B cell (primary cell): ENCODE measurements around the gene SRGAP2C. TPM values are rescaled to one million over a fixed set of nuclear protein-coding genes. Genes with fewer than 3 reads are reported as not detected.
A peak's percentile ranks its signal among the peaks of the same experiment; 100 is the strongest.
"Not testable (repeated sequence)": the region's sequence is repeated elsewhere in the genome, so short reads cannot be mapped to it uniquely, and the experiment has no call there.

ENCODE experiments used
- ATAC-seq: fragments of 200-7000 bp; cut with Tn5 transposase; one replicate; pipeline ENCODE4 v1.10.0; 2021; ENCODE audit warnings: low read depth, mild to moderate bottlenecking, moderate number of reproducible peaks, moderate library complexity
- CTCF ChIA-PET: fragments of 350-600 bp; sonication (Branson Sonifier 250); formaldehyde crosslinking; loops from one replicate; lab custom pipeline; 2021; ENCODE audit warnings: antibody characterized with exemption, inconsistent platforms; lab: Charles Lee
- POLR2A ChIA-PET: fragments of 350-600 bp; sonication (Branson Sonifier 250); formaldehyde crosslinking; loops from one replicate; lab custom pipeline; 2021; ENCODE audit warnings: antibody characterized with exemption; lab: Charles Lee
- DNase-seq: peaks from one replicate; pipeline ENCODE4 v3.0.0; 2013
- H2AFZ ChIP-seq: 2 replicates; pipeline ENCODE4 v1.6.1; 2012; ENCODE audit warnings: mild to moderate bottlenecking, low read depth, low read length; ENCODE audit not compliant: insufficient read depth, poor library complexity, severe bottlenecking
- H3K27ac ChIP-seq, 2 donors: 1 replicate in 1 of 2; 2 replicates in 1 of 2; pipeline ENCODE4 v1.5.1; 2012 to 2013; ENCODE audit warnings: low read length in 2 of 2, mild to moderate bottlenecking in 2 of 2, moderate library complexity in 1 of 2
- H3K27me3 ChIP-seq, 4 experiments: fragments of 200-600 bp in 1 of 4; sonication (generic) in 1 of 4; replicated peaks in 1 of 4; 1 replicate in 2 of 4; 2 replicates in 2 of 4; pipeline versions ENCODE4 v1.6.1 to v1.7.0; 2013 to 2016; ENCODE audit warnings: low read length in 3 of 4, mild to moderate bottlenecking in 2 of 4, mixed read lengths in 1 of 4, moderate library complexity in 1 of 4; ENCODE audit not compliant: insufficient read depth in 4 of 4, control insufficient read depth in 3 of 4; ENCODE audit errors: control extremely low read depth in 1 of 4
- H3K36me3 ChIP-seq, 2 experiments: replicated peaks in 1 of 2; 1 replicate in 1 of 2; 2 replicates in 1 of 2; pipeline versions ENCODE4 v1.6.1 to v1.7.1; 2013; ENCODE audit warnings: low read length in 1 of 2; ENCODE audit not compliant: insufficient read depth in 2 of 2, control insufficient read depth in 1 of 2; ENCODE audit errors: control extremely low read depth in 1 of 2, extremely low read depth in 1 of 2
- H3K4me1 ChIP-seq, 2 donors: fragments of 200-600 bp in 1 of 2; sonication (generic) in 1 of 2; 1 replicate in 1 of 2; 2 replicates in 1 of 2; pipeline versions ENCODE4 v1.5.1 to v1.6.1; 2013 to 2017; ENCODE audit warnings: low read length in 2 of 2; ENCODE audit not compliant: control insufficient read depth in 2 of 2, insufficient read depth in 2 of 2
- H3K4me2 ChIP-seq: replicated peaks from 2 replicates; pipeline ENCODE3; 2012; ENCODE audit warnings: mild to moderate bottlenecking, low read depth, low read length; ENCODE audit not compliant: poor library complexity, severe bottlenecking
- H3K4me3 ChIP-seq, 5 experiments: fragments of 200-600 bp in 1 of 5; sonication (generic) in 1 of 5; 1 replicate in 3 of 5; 2 replicates in 2 of 5; pipeline versions ENCODE4 v1.5.1 to v1.7.0; 2011 to 2016; ENCODE audit warnings: low read length in 4 of 5, mild to moderate bottlenecking in 4 of 5, low read depth in 2 of 5, control low read depth in 1 of 5, moderate library complexity in 1 of 5; ENCODE audit not compliant: insufficient read depth in 1 of 5; ENCODE audit errors: control extremely low read depth in 1 of 5, extremely low read depth in 1 of 5
- H3K79me2 ChIP-seq: fragments of 200-600 bp; sonication (generic); one replicate; pipeline ENCODE4 v1.6.0; 2016; ENCODE audit warnings: low read length; ENCODE audit not compliant: control insufficient read depth, insufficient read depth
- H3K9ac ChIP-seq: fragments of 200-600 bp; sonication (generic); 2 replicates; pipeline ENCODE4 v1.6.1; 2017; ENCODE audit warnings: mild to moderate bottlenecking, low read length, moderate library complexity
- H3K9me3 ChIP-seq, 3 donors: one replicate each; pipeline versions ENCODE4 v1.6.1 to v1.7.1; 2013; ENCODE audit warnings: low read length in 2 of 3; ENCODE audit not compliant: control insufficient read depth in 2 of 3, insufficient read depth in 1 of 3; ENCODE audit errors: control extremely low read depth in 1 of 3
- H4K20me1 ChIP-seq: 2 replicates; pipeline ENCODE4 v1.6.0; 2012; ENCODE audit warnings: mild to moderate bottlenecking, low read length; ENCODE audit not compliant: insufficient read depth, control insufficient read depth, poor library complexity, severe bottlenecking
- H3K27ac Mint-ChIP-seq: one replicate; pipeline ENCODE4 v1.8.0; 2021; ENCODE audit warnings: mixed read lengths
- H3K27me3 Mint-ChIP-seq: one replicate; pipeline ENCODE4 v1.8.0; 2021; ENCODE audit warnings: mixed read lengths
- H3K4me1 Mint-ChIP-seq: one replicate; pipeline ENCODE4 v1.8.0; 2021; ENCODE audit warnings: mixed read lengths
- H3K4me3 Mint-ChIP-seq: one replicate; pipeline ENCODE4 v1.8.0; 2021; ENCODE audit warnings: mixed read lengths
- H3K9me3 Mint-ChIP-seq: one replicate; pipeline ENCODE4 v1.8.0; 2022; ENCODE audit warnings: mixed read lengths; ENCODE audit not compliant: insufficient read depth
- WGBS: methylation state at CpG from one replicate; pipeline ENCODE4 v1.1.5; 2013; ENCODE audit warnings: missing lambda C conversion rate; ENCODE audit not compliant: insufficient coverage; 5-methylcytosine and 5-hydroxymethylcytosine counted together
- intact Hi-C: fragments of 100-400 bp; cut with micrococcal nuclease; formaldehyde crosslinking; loops from one replicate; pipeline ENCODE4 v1.10.0; 2022
- polyA plus RNA-seq: library from polyadenylated mRNA; depleted of rRNA; stranded (reverse); fragments of >200 nt; gene quantifications from 2 replicates; pipeline ENCODE4 v1.2.3, GENCODE V29; 2012
- total RNA-seq, 2 donors: library from RNA; stranded (reverse); fragments of 120-200 nt in 1 of 2; gene quantifications; 1 replicate in 1 of 2; 2 replicates in 1 of 2; pipeline versions ENCODE4 v1.2.3 to v1.2.4, GENCODE V29; 2013 to 2022

The SRGAP2C gene
- total and polyA plus RNA-seq, 2 donors (not counting 1 experiment from before 2014, with no cell fraction given): 2.2 to 40.7 TPM

GRCh38 chr1:121362234-121362883 is 177.6 kb downstream of the SRGAP2C start:
- POLR2A ChIA-PET: not testable (repeated sequence)

GRCh38 chr1:121365316-121365715 is 180.5 kb downstream of the SRGAP2C start:
- H3K4me1 ChIP-seq, DNase-seq, H3K4me2 ChIP-seq, H3K27ac ChIP-seq, H3K36me3 ChIP-seq, H3K27ac Mint-ChIP-seq, CTCF ChIA-PET, H3K79me2 ChIP-seq, H3K27me3 ChIP-seq, H3K27me3 Mint-ChIP-seq, H4K20me1 ChIP-seq, H3K9ac ChIP-seq, H3K4me1 Mint-ChIP-seq, intact Hi-C loops, H2AFZ ChIP-seq, H3K4me3 ChIP-seq, H3K9me3 Mint-ChIP-seq, H3K4me3 Mint-ChIP-seq, POLR2A ChIA-PET, H3K9me3 ChIP-seq: not testable (repeated sequence)
- WGBS: no CpG with 5 or more reads among the region's 6 CpGs
- peak; percentile 60 for ATAC-seq

More at GRCh38 chr1:121362234-121362883, 177.6 kb downstream of the SRGAP2C start:
- H3K27me3 ChIP-seq, H3K9me3 ChIP-seq, H3K36me3 ChIP-seq, DNase-seq, H3K4me3 Mint-ChIP-seq, H4K20me1 ChIP-seq, H3K27ac ChIP-seq, H3K9ac ChIP-seq, H3K4me1 Mint-ChIP-seq, H3K4me2 ChIP-seq, CTCF ChIA-PET, H2AFZ ChIP-seq, H3K4me3 ChIP-seq, H3K79me2 ChIP-seq, intact Hi-C loops, H3K27ac Mint-ChIP-seq, H3K27me3 Mint-ChIP-seq, H3K9me3 Mint-ChIP-seq, H3K4me1 ChIP-seq: not testable (repeated sequence)
- WGBS: no CpG with 5 or more reads among the region's 4 CpGs
- peak; percentile 59 for ATAC-seq

- H3K9me3 ChIP-seq, intact Hi-C loops, H3K4me2 ChIP-seq, H3K27me3 Mint-ChIP-seq, H3K4me3 ChIP-seq, H3K9ac ChIP-seq, H3K36me3 ChIP-seq, H3K4me1 ChIP-seq, H4K20me1 ChIP-seq, POLR2A ChIA-PET, H3K4me1 Mint-ChIP-seq, H3K79me2 ChIP-seq, H3K27me3 ChIP-seq, H3K27ac ChIP-seq, H3K27ac Mint-ChIP-seq, H3K4me3 Mint-ChIP-seq, H2AFZ ChIP-seq, CTCF ChIA-PET, H3K9me3 Mint-ChIP-seq: not testable (repeated sequence)
- peak; percentile 15 for DNase-seq
- peak; percentile 50 for ATAC-seq
- WGBS: no CpG with 5 or more reads among the region's 6 CpGs
Observed at GRCh38 chr1:121365723-121366122, 180.9 kb downstream of the SRGAP2C start.

DNA sequence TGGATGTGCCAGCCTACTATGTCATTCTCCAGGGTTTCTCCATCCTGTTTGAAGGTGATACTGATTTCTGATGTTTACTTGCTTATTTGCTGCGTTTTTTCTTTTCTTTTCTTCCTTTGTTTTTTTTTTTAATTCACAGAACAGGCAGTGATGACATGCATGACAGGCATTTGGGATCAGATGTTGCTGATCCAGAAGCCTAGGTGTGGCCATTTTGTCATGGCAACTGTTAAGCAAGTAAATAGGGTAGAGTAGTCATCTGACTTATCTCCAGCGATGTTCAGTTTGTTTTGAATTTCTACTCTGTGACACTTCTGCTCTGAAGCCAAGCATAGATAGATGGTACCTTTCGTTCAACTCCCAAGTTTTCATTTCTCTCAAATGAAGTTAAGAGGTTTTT is 181.4 kb downstream of the SRGAP2C start:
- H3K4me2 ChIP-seq, H3K79me2 ChIP-seq, H3K27ac Mint-ChIP-seq, DNase-seq, H3K9me3 ChIP-seq, intact Hi-C loops, H3K4me3 ChIP-seq, ATAC-seq, H2AFZ ChIP-seq, H3K27me3 ChIP-seq, H3K27ac ChIP-seq, POLR2A ChIA-PET, H3K4me3 Mint-ChIP-seq, H3K36me3 ChIP-seq, H3K4me1 ChIP-seq, H4K20me1 ChIP-seq, H3K9ac ChIP-seq, H3K9me3 Mint-ChIP-seq, CTCF ChIA-PET, H3K4me1 Mint-ChIP-seq, H3K27me3 Mint-ChIP-seq: not testable (repeated sequence)
- WGBS: no CpG with 5 or more reads among the region's 3 CpGs
